GM12878 (cell line): Measurements from ENCODE around the gene EPB41L4A. TPM values are rescaled to one million over a fixed set of nuclear protein-coding genes. Genes with fewer than 3 reads are reported as not detected.

Experiments used
- ATAC-seq: fragments of 200-7000 bp; cut with Tn5 transposase; 3 replicates; pipeline ENCODE4 v1.9.1; 2020; ENCODE audit warnings: mild to moderate bottlenecking, moderate library complexity
- BruUV-seq: library from RNA; stranded (reverse); fragments of 400-500 nt; replicated peaks from 2 replicates; lab custom pipeline; 2021; lab: Mats Ljungman, UMichigan
- CTCF ChIA-PET: fragments of 300-600 bp; sonication (Branson Sonifier 250); formaldehyde crosslinking; extraction: SDS; loops from one replicate; lab custom pipeline; 2021; ENCODE audit warnings: inconsistent platforms; lab: Yijun Ruan, JAX
- POLR2A ChIA-PET: fragments of 350-600 bp; formaldehyde crosslinking; extraction: SDS; loops from one replicate; lab custom pipeline; 2021; ENCODE audit warnings: inconsistent platforms; lab: Charles Lee
- RAD21 ChIA-PET: fragments of 300-600 bp; sonication (Branson Sonifier 250); formaldehyde crosslinking; loops from one replicate; lab custom pipeline; 2023; ENCODE audit warnings: antibody characterized with exemption; ENCODE audit not compliant: unreplicated experiment; lab: Charles Lee
- SMC1A ChIA-PET: fragments of 300-600 bp; sonication (Branson Sonifier 250); formaldehyde crosslinking; loops from one replicate; lab custom pipeline; 2023; ENCODE audit not compliant: unreplicated experiment, uncharacterized antibody; lab: Charles Lee
- DNase-seq: peaks from one replicate; pipeline ENCODE4 v3.0.0-alpha.2; 2011; ENCODE audit warnings: low read depth, low spot score
- FAIRE-seq: peaks from 3 replicates; lab custom pipeline; 2011; peaks lifted over from hg19 to GRCh38; lab: Jason Lieb, UNC
- H2AFZ ChIP-seq: 2 replicates; pipeline ENCODE4 v1.6.0; 2011; ENCODE audit warnings: low read depth, low read length, control low read depth; ENCODE audit not compliant: control insufficient read depth
- H3K27ac ChIP-seq: 2 replicates; pipeline ENCODE4 v1.5.1; 2011; ENCODE audit warnings: control low read depth; ENCODE audit not compliant: control insufficient read depth, insufficient read depth
- H3K27me3 ChIP-seq, 2 experiments: replicated peaks in 1 of 2; 2 replicates each; pipeline versions ENCODE4 v1.6.0 to v1.6.1; 2011; ENCODE audit warnings: low read length in 1 of 2; ENCODE audit not compliant: control insufficient read depth in 2 of 2, insufficient read depth in 2 of 2
- H3K36me3 ChIP-seq, 2 experiments: 2 replicates each; pipeline ENCODE4 v1.5.1; 2011; ENCODE audit warnings: low read length in 1 of 2; ENCODE audit not compliant: control insufficient read depth in 2 of 2, insufficient read depth in 2 of 2
- H3K4me1 ChIP-seq: 2 replicates; pipeline ENCODE4 v1.6.1; 2011; ENCODE audit warnings: mild to moderate bottlenecking, low read length, moderate library complexity, mixed read lengths; ENCODE audit not compliant: control insufficient read depth, insufficient read depth
- H3K4me2 ChIP-seq: 2 replicates; pipeline ENCODE4 v1.6.0; 2011; ENCODE audit warnings: control low read depth; ENCODE audit not compliant: control insufficient read depth, insufficient read depth
- H3K4me3 ChIP-seq: fragments of 200-600 bp; sonication (generic); 2 replicates; pipeline ENCODE4 v1.5.1; 2016
- H3K79me2 ChIP-seq: 2 replicates; pipeline ENCODE4 v1.6.0; 2011; ENCODE audit warnings: low read length; ENCODE audit not compliant: control insufficient read depth, insufficient read depth
- H3K9ac ChIP-seq: 2 replicates; pipeline ENCODE4 v1.8.0; 2011; ENCODE audit warnings: low read length, control low read depth, mixed read lengths; ENCODE audit not compliant: control insufficient read depth, insufficient read depth
- H3K9me3 ChIP-seq: replicated peaks from 3 replicates; pipeline ENCODE4 v1.5.1; 2011; ENCODE audit warnings: mild to moderate bottlenecking, low read length; ENCODE audit not compliant: control insufficient read depth, insufficient read depth
- H4K20me1 ChIP-seq: 2 replicates; pipeline ENCODE4 v1.6.0; 2011; ENCODE audit not compliant: control insufficient read depth, insufficient read depth
- CBFB ChIP-seq: IDR thresholded peaks from 2 replicates; pipeline ENCODE4 v1.6.1; 2016; ENCODE audit warnings: antibody characterized with exemption, low read depth
- CREB1 ChIP-seq: IDR thresholded peaks from 2 replicates; pipeline ENCODE4 v1.6.1; 2012; ENCODE audit warnings: low read depth, mild to moderate bottlenecking, inconsistent platforms
- EGR1 ChIP-seq, 2 experiments: IDR thresholded peaks; 1 replicate in 1 of 2; 2 replicates in 1 of 2; pipeline ENCODE4 v1.6.1; 2011 to 2012; ENCODE audit warnings: low read depth in 2 of 2, low read length in 2 of 2, borderline replicate concordance in 1 of 2, mild to moderate bottlenecking in 1 of 2, moderate library complexity in 1 of 2
- NBN ChIP-seq: fragments of 450-650 bp; IDR thresholded peaks from 2 replicates; pipeline ENCODE4 v1.6.1; 2016
- NFYA ChIP-seq: IDR thresholded peaks from 2 replicates; pipeline ENCODE4 v1.6.1; 2011; ENCODE audit warnings: low read depth, mild to moderate bottlenecking, low read length, improper control_type of control experiment, borderline replicate concordance
- PAX8 ChIP-seq: fragments of 450-650 bp; IDR thresholded peaks from 2 replicates; pipeline ENCODE4 v1.6.1; 2017; ENCODE audit warnings: mild to moderate bottlenecking, moderate library complexity
- RB1 ChIP-seq: fragments of 450-650 bp; formaldehyde crosslinking; IDR thresholded peaks from 2 replicates; pipeline ENCODE4 v1.6.1; 2017; ENCODE audit warnings: mild to moderate bottlenecking, borderline replicate concordance
- SIN3A ChIP-seq: IDR thresholded peaks from 2 replicates; pipeline ENCODE4 v1.6.1; 2012; ENCODE audit warnings: low read depth, low read length, improper control_type of control experiment
- WRNIP1 ChIP-seq: IDR thresholded peaks from 2 replicates; pipeline ENCODE4 v1.6.1; 2011; ENCODE audit warnings: low read depth, low read length, improper control_type of control experiment, borderline replicate concordance
- WGBS: methylation state at CpG from one replicate; pipeline ENCODE4 v1.1.6; 2016; ENCODE audit warnings: low lambda C conversion rate; ENCODE audit not compliant: insufficient replicate concordance, insufficient coverage; ENCODE audit errors: missing lambda C conversion rate; 5-methylcytosine and 5-hydroxymethylcytosine counted together
- in situ Hi-C: fragments of 300-500 bp; cut with MboI; formaldehyde crosslinking; loops from 9 replicates; pipeline ENCODE4 v1.14.3; 2018; ENCODE audit warnings: mixed read lengths
- intact Hi-C: fragments of 100-400 bp; cut with micrococcal nuclease; formaldehyde crosslinking; loops from one replicate; pipeline ENCODE4 v1.14.2; 2022; ENCODE audit not compliant: unreplicated experiment
- polyA plus RNA-seq, 11 experiments: library from polyadenylated mRNA; depleted of rRNA in 4 of 11; unstranded in 6 of 11; stranded (reverse) in 5 of 11; fragments of >200 nt; fragmentation: Nextera tagmentation in 4 of 11; fragmentation: Illumina TruSeq in 1 of 11; extraction: Ambion mirVana in 4 of 11; extraction: Trizol in 1 of 11; gene quantifications; 1 replicate in 1 of 11; 2 replicates in 10 of 11; pipeline versions ENCODE4 v1.2.1 to v1.2.3, GENCODE V29; 2011 to 2016; ENCODE audit warnings: inconsistent platforms in 2 of 11, missing spikeins in 2 of 11, low read depth in 1 of 11
- total RNA-seq, 4 experiments: library from RNA; depleted of rRNA in 3 of 4; stranded (reverse); fragments of >200 nt in 3 of 4; fragmentation: Illumina TruSeq in 1 of 4; extraction: Trizol in 1 of 4; gene quantifications; 2 replicates each; pipeline versions ENCODE4 v1.2.1 to v1.2.3, GENCODE V29; 2013 to 2021
- TF ChIP-seq, protein P1 (sequence below): IDR thresholded peaks from 2 replicates; pipeline ENCODE4 v1.6.1; 2012; ENCODE audit warnings: low read depth, low read length, improper control_type of control experiment
- TF ChIP-seq, protein P2 (sequence below): IDR thresholded peaks from 2 replicates; pipeline ENCODE4 v1.6.1; 2011; ENCODE audit warnings: mild to moderate bottlenecking, low read depth, low read length, moderate library complexity; ENCODE audit not compliant: insufficient replicate concordance
- TF ChIP-seq, protein P3 (sequence below): fragments of 450-650 bp; IDR thresholded peaks from 2 replicates; pipeline ENCODE4 v1.6.1; 2016; ENCODE audit warnings: mild to moderate bottlenecking, moderate library complexity, borderline replicate concordance

Gene EPB41L4A
- total and polyA plus RNA-seq, 10 of the 15 experiments (the other 5 are each of a cell fraction or from before 2014, with no cell fraction given), result 0.10 to 0.67 (median 0.30) TPM

DNA sequence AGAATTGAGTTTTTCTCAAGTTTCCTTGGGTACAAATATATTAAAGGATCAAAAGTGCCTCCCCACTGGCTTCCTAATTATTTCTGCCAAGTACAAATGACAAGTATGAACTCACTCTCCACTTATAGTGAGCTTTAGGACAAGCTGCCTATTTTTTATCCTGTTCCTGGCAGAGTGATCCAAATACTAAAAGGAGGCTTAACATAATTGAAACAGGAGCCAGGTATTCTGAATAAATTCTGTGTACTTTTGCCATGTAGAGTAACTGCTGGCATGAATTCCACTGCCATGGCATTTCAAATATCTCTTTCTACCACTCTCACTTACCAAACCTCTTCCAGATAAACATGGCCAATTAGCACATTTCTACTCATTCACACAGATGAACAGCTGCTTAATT is 171.1 kb downstream of the EPB41L4A start:
- no peak overlapping the region for H3K4me3 ChIP-seq
- TF ChIP-seq CBFB (no peak), NFYA (no peak), EGR1 (IDR thresholded peaks at IDR 0.05; ENCODE audit: borderline replicate concordance in 1 of 2, low read depth in 2 of 2, low read length in 2 of 2) (no peak), SIN3A (no peak)
- TF ChIP-seq, protein P1, sequence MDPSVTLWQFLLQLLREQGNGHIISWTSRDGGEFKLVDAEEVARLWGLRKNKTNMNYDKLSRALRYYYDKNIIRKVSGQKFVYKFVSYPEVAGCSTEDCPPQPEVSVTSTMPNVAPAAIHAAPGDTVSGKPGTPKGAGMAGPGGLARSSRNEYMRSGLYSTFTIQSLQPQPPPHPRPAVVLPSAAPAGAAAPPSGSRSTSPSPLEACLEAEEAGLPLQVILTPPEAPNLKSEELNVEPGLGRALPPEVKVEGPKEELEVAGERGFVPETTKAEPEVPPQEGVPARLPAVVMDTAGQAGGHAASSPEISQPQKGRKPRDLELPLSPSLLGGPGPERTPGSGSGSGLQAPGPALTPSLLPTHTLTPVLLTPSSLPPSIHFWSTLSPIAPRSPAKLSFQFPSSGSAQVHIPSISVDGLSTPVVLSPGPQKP, result no peak
- H4K20me1 ChIP-seq, result 0 out of 2 replicates have a peak, but pooled peaks cover 2% of the 10 kb centered on the region
- H3K9me3 ChIP-seq, result no peaks in the 10 kb centered on the region
- BruUV-seq, result no TSS peak
- ChIA-PET RAD21 (no interaction called here), POLR2A (interaction anchor here (0.6 kb wide), 1 partner anchor 535 kb away, joined by 4 read pairs; no protein-coding TSS in a partner anchor), SMC1A (no interaction called here), CTCF (interaction anchor here (1.1 kb wide), 1 partner anchor 73 kb away, joined by 4 read pairs; no protein-coding TSS in a partner anchor)
- no peaks in the 10 kb centered on the region for H3K79me2 ChIP-seq
- no peak overlapping the region for H3K27ac ChIP-seq
- intact Hi-C loops (no loop called here), in situ Hi-C loops (no loop called here)
- H2AFZ ChIP-seq, result no peak overlapping the region
- H3K4me1 ChIP-seq, result no peaks in the 10 kb centered on the region
- no peak overlapping the region for H3K9ac ChIP-seq
- DNase-seq (no peak), ATAC-seq (no peak), FAIRE-seq (no peak)
- H3K27me3 ChIP-seq, result no peaks in the 10 kb centered on the region
- H3K36me3 ChIP-seq, result no peaks in the 10 kb centered on the region
- no peak overlapping the region for H3K4me2 ChIP-seq

DNA sequence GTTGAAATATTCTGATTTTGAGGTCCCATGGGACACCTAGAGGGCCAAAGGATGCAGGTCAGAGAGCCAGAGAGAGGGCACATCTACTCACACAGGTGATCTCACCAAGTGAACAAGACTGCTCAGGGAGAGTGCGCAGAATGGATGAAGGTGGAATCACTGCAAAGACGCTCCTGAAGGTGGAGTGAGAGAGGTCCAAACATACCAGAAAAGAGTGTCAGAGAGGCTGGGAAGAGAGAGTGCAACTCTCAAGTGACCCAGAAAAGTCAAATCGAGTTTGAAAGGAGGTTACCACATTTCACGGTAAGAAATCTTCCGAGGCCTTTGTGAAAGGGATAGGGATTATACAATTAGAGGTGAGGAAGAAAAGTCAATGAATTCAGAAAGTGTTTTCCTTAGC is 173.4 kb downstream of the EPB41L4A start:
- TF ChIP-seq CREB1, result no peak
- no peak for TF ChIP-seq NBN
- no peak for TF ChIP-seq RB1
- no peak for TF ChIP-seq WRNIP1
- TF ChIP-seq PAX8, result no peak
- TF ChIP-seq, protein P2, sequence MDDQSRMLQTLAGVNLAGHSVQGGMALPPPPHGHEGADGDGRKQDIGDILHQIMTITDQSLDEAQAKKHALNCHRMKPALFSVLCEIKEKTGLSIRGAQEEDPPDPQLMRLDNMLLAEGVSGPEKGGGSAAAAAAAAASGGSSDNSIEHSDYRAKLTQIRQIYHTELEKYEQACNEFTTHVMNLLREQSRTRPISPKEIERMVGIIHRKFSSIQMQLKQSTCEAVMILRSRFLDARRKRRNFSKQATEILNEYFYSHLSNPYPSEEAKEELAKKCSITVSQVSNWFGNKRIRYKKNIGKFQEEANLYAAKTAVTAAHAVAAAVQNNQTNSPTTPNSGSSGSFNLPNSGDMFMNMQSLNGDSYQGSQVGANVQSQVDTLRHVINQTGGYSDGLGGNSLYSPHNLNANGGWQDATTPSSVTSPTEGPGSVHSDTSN, result no peak
- TF ChIP-seq, protein P3, sequence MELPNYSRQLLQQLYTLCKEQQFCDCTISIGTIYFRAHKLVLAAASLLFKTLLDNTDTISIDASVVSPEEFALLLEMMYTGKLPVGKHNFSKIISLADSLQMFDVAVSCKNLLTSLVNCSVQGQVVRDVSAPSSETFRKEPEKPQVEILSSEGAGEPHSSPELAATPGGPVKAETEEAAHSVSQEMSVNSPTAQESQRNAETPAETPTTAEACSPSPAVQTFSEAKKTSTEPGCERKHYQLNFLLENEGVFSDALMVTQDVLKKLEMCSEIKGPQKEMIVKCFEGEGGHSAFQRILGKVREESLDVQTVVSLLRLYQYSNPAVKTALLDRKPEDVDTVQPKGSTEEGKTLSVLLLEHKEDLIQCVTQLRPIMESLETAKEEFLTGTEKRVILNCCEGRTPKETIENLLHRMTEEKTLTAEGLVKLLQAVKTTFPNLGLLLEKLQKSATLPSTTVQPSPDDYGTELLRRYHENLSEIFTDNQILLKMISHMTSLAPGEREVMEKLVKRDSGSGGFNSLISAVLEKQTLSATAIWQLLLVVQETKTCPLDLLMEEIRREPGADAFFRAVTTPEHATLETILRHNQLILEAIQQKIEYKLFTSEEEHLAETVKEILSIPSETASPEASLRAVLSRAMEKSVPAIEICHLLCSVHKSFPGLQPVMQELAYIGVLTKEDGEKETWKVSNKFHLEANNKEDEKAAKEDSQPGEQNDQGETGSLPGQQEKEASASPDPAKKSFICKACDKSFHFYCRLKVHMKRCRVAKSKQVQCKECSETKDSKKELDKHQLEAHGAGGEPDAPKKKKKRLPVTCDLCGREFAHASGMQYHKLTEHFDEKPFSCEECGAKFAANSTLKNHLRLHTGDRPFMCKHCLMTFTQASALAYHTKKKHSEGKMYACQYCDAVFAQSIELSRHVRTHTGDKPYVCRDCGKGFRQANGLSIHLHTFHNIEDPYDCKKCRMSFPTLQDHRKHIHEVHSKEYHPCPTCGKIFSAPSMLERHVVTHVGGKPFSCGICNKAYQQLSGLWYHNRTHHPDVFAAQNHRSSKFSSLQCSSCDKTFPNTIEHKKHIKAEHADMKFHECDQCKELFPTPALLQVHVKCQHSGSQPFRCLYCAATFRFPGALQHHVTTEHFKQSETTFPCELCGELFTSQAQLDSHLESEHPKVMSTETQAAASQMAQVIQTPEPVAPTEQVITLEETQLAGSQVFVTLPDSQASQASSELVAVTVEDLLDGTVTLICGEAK, result no peak
- ChIA-PET RAD21 (no interaction called here), POLR2A (no interaction called here), CTCF (no interaction called here), SMC1A (no interaction called here)
- no peaks in the 10 kb centered on the region for H3K36me3 ChIP-seq
- intact Hi-C loops, result no loop called here
- H3K79me2 ChIP-seq, result no peaks in the 10 kb centered on the region
- no peaks in the 10 kb centered on the region for H3K4me1 ChIP-seq
- H3K4me3 ChIP-seq, result no peak overlapping the region
- DNase-seq (no peak), ATAC-seq (no peak), FAIRE-seq (no peak)
- 31% methylated on average over 5 of the region's 5 CpGs for WGBS
- H2AFZ ChIP-seq, result no peak overlapping the region
- H4K20me1 ChIP-seq, result 0 out of 2 replicates have a peak, but pooled peaks cover under 1% of the 10 kb centered on the region
- in situ Hi-C loops, result no loop called here
- H3K27me3 ChIP-seq, result no peaks in the 10 kb centered on the region
- H3K9ac ChIP-seq, result no peak overlapping the region
- no TSS peak for BruUV-seq
- no peak overlapping the region for H3K27ac ChIP-seq
- no peak overlapping the region for H3K4me2 ChIP-seq
- H3K9me3 ChIP-seq, result no peaks in the 10 kb centered on the region
